ENCODE results near the gene TAF10. TPM values are rescaled to one million over a fixed set of nuclear protein-coding genes. Genes with fewer than 3 reads are reported as not detected.

TAF10 gene
- total RNA-seq, 2 experiments from 2014 or later = 154 to 164 TPM

DNA sequence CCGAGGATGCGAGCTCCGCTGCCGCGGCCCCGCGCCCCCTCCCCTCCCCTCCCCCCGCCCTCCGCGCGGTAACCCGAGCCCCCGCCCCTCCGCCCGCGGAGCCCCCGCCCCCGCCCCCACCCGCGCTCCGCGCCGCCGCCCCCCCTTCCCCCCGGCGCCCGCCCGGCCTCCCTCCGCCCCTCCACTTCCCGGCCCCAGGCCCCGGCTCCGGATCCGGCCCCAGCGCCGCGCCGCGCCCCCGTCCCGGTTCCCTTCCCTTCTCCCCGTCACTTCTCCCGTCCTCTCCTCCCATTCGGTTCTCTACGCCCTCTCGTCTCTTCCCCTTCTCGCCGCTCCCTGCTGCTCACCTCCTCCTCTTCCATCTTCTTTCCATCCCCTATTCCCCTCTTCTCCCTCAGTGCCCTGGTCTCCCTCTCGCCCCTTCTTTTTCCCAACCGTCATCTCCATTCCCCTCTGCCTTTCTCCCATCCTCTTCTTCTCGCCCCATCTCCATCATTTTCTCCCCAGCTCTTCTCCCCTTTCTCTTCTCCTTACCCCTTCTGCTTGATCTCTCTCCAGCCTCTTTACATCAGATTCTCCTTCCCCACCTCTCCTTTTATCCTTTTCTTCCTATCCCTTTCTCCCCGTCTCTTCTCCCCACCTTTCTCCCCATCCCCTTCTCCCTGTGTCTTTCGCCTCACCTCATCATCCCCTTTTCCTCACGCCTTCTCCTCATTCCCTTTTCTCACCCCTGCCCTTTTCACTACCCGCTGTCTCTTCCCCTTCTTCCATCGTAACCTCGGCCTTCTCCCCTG, 44.0 kb upstream of the TAF10 start, which contains the start of gene DCHS1:
TSS of gene DCHS1 (minus strand) at position 20 of the 794 bp plus-strand sequence. CDS start 14,196 bp downstream, outside the sequence.
- H3K4me1 Mint-ChIP-seq (ENCODE audit: low read depth) = peaks cover 12% of the 10 kb centered on the region
- ChIA-PET POLR2A (interaction anchor here (0.8 to 2.2 kb wide), 5 partner anchors 9 to 44 kb away, joined by 3 to 12 read pairs (median 4); partner anchors contain the start of genes TAF10 and TPP1), CTCF (interaction anchor here (1.5 kb wide), 1 partner anchor 27 kb away, joined by 4 read pairs; the partner anchor contains the start of gene MRPL17)
- H3K27ac Mint-ChIP-seq = peak within 1 kb of the TSS; percentile 56
- H3K4me3 ChIP-seq (ENCODE audit: low read length) = peak within 1 kb of the TSS; percentile 51
- H3K9me3 Mint-ChIP-seq = no peaks in the 10 kb centered on the region
- H3K27me3 ChIP-seq (ENCODE audit: control insufficient read depth in 1 of 2, insufficient read depth in 2 of 2, low read length in 2 of 2) = no peaks in the 10 kb centered on the region
- TF ChIP-seq, protein P1, sequence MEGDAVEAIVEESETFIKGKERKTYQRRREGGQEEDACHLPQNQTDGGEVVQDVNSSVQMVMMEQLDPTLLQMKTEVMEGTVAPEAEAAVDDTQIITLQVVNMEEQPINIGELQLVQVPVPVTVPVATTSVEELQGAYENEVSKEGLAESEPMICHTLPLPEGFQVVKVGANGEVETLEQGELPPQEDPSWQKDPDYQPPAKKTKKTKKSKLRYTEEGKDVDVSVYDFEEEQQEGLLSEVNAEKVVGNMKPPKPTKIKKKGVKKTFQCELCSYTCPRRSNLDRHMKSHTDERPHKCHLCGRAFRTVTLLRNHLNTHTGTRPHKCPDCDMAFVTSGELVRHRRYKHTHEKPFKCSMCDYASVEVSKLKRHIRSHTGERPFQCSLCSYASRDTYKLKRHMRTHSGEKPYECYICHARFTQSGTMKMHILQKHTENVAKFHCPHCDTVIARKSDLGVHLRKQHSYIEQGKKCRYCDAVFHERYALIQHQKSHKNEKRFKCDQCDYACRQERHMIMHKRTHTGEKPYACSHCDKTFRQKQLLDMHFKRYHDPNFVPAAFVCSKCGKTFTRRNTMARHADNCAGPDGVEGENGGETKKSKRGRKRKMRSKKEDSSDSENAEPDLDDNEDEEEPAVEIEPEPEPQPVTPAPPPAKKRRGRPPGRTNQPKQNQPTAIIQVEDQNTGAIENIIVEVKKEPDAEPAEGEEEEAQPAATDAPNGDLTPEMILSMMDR (IDR thresholded peaks at IDR 0.05) = no peak
- peak within 1 kb of the TSS; percentile 16 to 41 for H3K27ac ChIP-seq (ENCODE audit: low read depth in 1 of 2, low read length in 2 of 2)
- no peaks in the 10 kb centered on the region for H3K9me3 ChIP-seq (ENCODE audit: control insufficient read depth in 1 of 2, insufficient read depth in 1 of 2, low read length in 2 of 2)
- DNase-seq (peak in 6 of 14 experiments; percentile 13 to 62 (median 50)), ATAC-seq (ENCODE audit: poor library complexity) (peak; percentile 28)
- H3K36me3 Mint-ChIP-seq (ENCODE audit: low read depth) = no peaks in the 10 kb centered on the region
- H3K4me1 ChIP-seq (ENCODE audit: insufficient read depth, low read length) = peaks cover 27% of the 10 kb centered on the region
- peak within 1 kb of the TSS; percentile 84 for H3K4me3 Mint-ChIP-seq
- no peaks in the 10 kb centered on the region for H3K27me3 Mint-ChIP-seq
- H3K36me3 ChIP-seq (ENCODE audit: insufficient read depth, low read length) = no peaks in the 10 kb centered on the region
- intact Hi-C loops (cut with DNase I, micrococcal nuclease) = loop anchor here in 1 of 2 experiments (2.0 kb wide), 1 partner anchor 41 kb away; no protein-coding TSS in a partner anchor

DNA sequence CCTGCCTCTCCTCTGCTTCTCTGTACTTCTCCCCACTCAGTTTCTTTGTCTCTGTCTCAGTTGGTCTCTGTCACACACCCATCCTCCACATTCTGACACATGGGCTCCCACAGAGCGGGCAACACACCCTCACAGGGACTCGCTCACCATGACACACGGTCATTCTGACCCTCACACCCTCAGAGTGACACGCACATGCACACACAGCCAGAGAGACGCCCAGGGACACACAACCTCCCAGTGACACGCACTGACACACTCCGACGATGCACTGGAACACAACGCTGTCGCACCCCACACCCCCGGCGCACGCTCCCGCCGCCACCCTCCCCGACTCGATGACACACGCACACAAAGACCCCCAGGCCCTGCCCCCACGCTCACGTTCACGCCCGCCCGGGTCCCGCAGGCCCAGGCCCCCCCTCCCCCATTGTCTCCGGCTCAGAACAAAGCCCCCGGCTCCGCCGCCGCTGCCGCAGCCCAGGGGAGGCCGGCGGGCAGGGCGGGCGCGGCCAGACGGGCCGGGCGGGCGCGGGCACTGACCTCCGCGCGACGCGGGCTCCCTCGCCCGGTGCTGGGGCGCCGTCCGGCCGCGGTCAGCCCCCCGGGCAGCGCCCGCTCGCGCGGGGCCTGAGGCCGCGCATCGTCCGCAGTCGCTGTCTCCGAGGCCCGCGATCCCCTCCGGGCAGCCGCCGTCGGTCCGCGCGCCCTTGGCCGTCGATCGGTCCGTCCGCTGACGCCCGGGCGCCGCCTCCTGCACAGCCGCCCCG, 43.2 kb upstream of the TAF10 start:
- CTCF ChIA-PET = no interaction called here
- Histone ChIP-seq H3K9me3 (ENCODE audit: control insufficient read depth in 1 of 2, insufficient read depth in 1 of 2, low read length in 2 of 2) (no peaks in the 10 kb centered on the region), H3K4me1 (ENCODE audit: insufficient read depth, low read length) (peaks cover 32% of the 10 kb centered on the region), H3K27ac (ENCODE audit: low read depth in 1 of 2, low read length in 2 of 2) (peak overlapping the region in 1 of 2 donors; percentile 41), H3K4me3 (ENCODE audit: low read length) (peak overlapping the region; percentile 51), H3K36me3 (ENCODE audit: insufficient read depth, low read length) (no peaks in the 10 kb centered on the region), H3K27me3 (ENCODE audit: control insufficient read depth in 1 of 2, insufficient read depth in 2 of 2, low read length in 2 of 2) (no peaks in the 10 kb centered on the region)
- ATAC-seq (ENCODE audit: poor library complexity) (peak; percentile 61), DNase-seq (peak in 7 of 14 experiments; percentile 19 to 67 (median 36))
- POLR2A ChIA-PET = interaction anchor here (0.8 to 2.2 kb wide), 4 partner anchors 8 to 43 kb away, joined by 4 to 10 read pairs (median 6); partner anchors contain the start of genes TAF10 and TPP1
- TF ChIP-seq, protein P1 (IDR thresholded peaks at IDR 0.05) = no peak
- Mint-ChIP-seq H3K9me3 (no peaks in the 10 kb centered on the region), H3K4me3 (no peak overlapping the region), H3K4me1 (ENCODE audit: low read depth) (peaks cover 12% of the 10 kb centered on the region), H3K36me3 (ENCODE audit: low read depth) (no peaks in the 10 kb centered on the region), H3K27ac (no peak overlapping the region), H3K27me3 (no peaks in the 10 kb centered on the region)
- intact Hi-C loops (cut with DNase I, micrococcal nuclease) = loop anchor here in 1 of 2 experiments (2.0 kb wide), 1 partner anchor 40 kb away; no protein-coding TSS in a partner anchor

All from CD4-positive, alpha-beta T cell (primary cell).